22Rv1 (cell line): ENCODE data around the gene PBX1.

Source experiments
- H3K27ac ChIP-seq: fragments of 450-650 bp; 2 replicates; pipeline ENCODE4 v1.5.1; 2017
- ZFX ChIP-seq: fragments of 450-650 bp; IDR thresholded peaks from 2 replicates; pipeline ENCODE4 v1.6.1; 2017; ENCODE audit warnings: antibody characterized with exemption, borderline replicate concordance
- TF ChIP-seq, protein P1 (sequence below): fragments of 450-650 bp; IDR thresholded peaks from 2 replicates; pipeline ENCODE4 v1.5.1; 2017; ENCODE audit warnings: mild to moderate bottlenecking

The PBX1 gene

DNA sequence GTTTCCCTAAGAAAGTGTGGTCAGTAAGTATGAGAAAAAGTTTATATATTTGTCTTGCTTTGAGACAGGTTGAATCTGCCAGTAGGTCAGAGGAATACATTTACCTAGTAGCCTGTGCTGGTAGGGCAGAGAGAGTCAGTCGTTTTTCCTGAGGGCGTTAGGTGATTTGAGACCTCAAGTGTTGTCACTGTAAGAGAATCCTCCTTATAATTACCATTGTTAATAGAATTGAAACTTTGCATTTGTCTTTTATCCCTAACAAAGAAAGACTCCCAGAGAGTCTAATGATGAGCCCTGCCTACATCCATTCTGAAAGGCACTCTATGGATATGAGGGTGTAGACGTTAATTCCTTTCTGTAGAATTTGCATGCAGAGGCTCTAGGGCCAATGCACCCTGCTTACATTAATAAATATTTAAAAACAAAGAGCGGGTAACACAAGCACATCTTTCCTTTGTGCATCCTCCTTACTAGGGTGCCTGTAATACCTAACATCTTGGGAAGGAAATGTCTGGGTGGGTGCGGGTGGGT, 16.4 kb downstream of the PBX1 start:
- TF ChIP-seq, protein P1, sequence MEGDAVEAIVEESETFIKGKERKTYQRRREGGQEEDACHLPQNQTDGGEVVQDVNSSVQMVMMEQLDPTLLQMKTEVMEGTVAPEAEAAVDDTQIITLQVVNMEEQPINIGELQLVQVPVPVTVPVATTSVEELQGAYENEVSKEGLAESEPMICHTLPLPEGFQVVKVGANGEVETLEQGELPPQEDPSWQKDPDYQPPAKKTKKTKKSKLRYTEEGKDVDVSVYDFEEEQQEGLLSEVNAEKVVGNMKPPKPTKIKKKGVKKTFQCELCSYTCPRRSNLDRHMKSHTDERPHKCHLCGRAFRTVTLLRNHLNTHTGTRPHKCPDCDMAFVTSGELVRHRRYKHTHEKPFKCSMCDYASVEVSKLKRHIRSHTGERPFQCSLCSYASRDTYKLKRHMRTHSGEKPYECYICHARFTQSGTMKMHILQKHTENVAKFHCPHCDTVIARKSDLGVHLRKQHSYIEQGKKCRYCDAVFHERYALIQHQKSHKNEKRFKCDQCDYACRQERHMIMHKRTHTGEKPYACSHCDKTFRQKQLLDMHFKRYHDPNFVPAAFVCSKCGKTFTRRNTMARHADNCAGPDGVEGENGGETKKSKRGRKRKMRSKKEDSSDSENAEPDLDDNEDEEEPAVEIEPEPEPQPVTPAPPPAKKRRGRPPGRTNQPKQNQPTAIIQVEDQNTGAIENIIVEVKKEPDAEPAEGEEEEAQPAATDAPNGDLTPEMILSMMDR, result no peak
- no peak for TF ChIP-seq ZFX
- H3K27ac ChIP-seq, result no peak overlapping the region

- TF ChIP-seq ZFX, result no peak
- TF ChIP-seq, protein P1, result no peak
These were observed 17.6 kb downstream of the PBX1 start for GRCh38 chr1:164576291-164577271.

GRCh38 chr1:164577291-164577690, 18.3 kb downstream of the PBX1 start:
- no peak overlapping the region for H3K27ac ChIP-seq
- TF ChIP-seq ZFX, result no peak
- TF ChIP-seq, protein P1, result no peak

More at GRCh38 chr1:164576291-164577271, 17.6 kb downstream of the PBX1 start:
- H3K27ac ChIP-seq, result no peak overlapping the region

- H3K27ac ChIP-seq, result no peak overlapping the region
- TF ChIP-seq ZFX, result no peak
- TF ChIP-seq, protein P1, result no peak
These were observed 19.7 kb downstream of the PBX1 start for GRCh38 chr1:164578479-164579200.

GRCh38 chr1:164579381-164579780, 20.4 kb downstream of the PBX1 start:
- TF ChIP-seq ZFX, result no peak
- TF ChIP-seq, protein P1, result no peak
- H3K27ac ChIP-seq, result no peak overlapping the region

DNA sequence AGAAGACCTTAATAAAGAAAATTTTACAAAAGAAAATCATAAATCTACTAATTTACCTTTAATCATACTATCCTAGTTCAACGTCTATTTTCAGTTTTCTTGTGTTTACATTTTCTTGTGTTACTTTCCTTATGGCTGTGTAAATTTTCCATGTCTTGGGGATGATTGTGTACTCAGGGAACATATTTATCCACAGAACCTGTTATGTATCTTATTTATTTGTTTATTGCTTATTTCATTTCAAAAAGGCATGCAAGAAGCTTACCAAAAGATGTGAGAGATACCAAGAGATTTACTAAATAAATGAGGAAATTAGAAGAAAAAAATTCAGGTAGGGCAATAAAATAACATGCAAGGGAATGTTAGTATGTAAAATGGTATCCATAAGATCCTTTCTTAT, 22.8 kb downstream of the PBX1 start:
- TF ChIP-seq ZFX, result no peak
- TF ChIP-seq, protein P1, result no peak
- H3K27ac ChIP-seq, result no peak overlapping the region
